WTC11 (cell line): ENCODE results near the gene EDIL3. TPM values are rescaled to one million over a fixed set of nuclear protein-coding genes. Genes with fewer than 3 reads are reported as not detected.

ENCODE experiments used
- ATAC-seq: fragments of 200-7000 bp; cut with Tn5 transposase; 2 replicates; pipeline ENCODE4 v1.10.0; 2021; ENCODE audit warnings: mild to moderate bottlenecking, moderate library complexity
- CTCF ChIA-PET: fragments of 300-600 bp; sonication (Branson Sonifier 250); formaldehyde crosslinking; loops from one replicate; lab custom pipeline; 2021; ENCODE audit warnings: antibody characterized with exemption; lab: Charles Lee
- POLR2A ChIA-PET: fragments of 350-600 bp; sonication (Branson Sonifier 250); formaldehyde crosslinking; loops from one replicate; lab custom pipeline; 2021; ENCODE audit warnings: antibody characterized with exemption; lab: Charles Lee
- DNase-seq: peaks from one replicate; pipeline ENCODE4 v3.0.0; 2021; ENCODE audit warnings: low spot score
- H3K27ac Mint-ChIP-seq: 2 replicates; pipeline ENCODE4 v1.8.0; 2021; ENCODE audit warnings: mixed read lengths
- H3K27me3 Mint-ChIP-seq: 2 replicates; pipeline ENCODE4 v1.8.0; 2021; ENCODE audit warnings: low read depth, mild to moderate bottlenecking, moderate library complexity, mixed read lengths
- H3K36me3 Mint-ChIP-seq: 2 replicates; pipeline ENCODE4 v1.8.0; 2021; ENCODE audit warnings: mixed read lengths
- H3K4me1 Mint-ChIP-seq: 2 replicates; pipeline ENCODE4 v1.8.0; 2022; ENCODE audit warnings: mixed read lengths
- H3K4me3 Mint-ChIP-seq: 2 replicates; pipeline ENCODE4 v1.8.0; 2021; ENCODE audit warnings: mild to moderate bottlenecking, moderate library complexity, mixed read lengths
- H3K9me3 Mint-ChIP-seq: 2 replicates; pipeline ENCODE4 v1.8.0; 2021; ENCODE audit warnings: mixed read lengths
- CBFB ChIP-seq: sonication (generic); formaldehyde crosslinking; IDR thresholded peaks from 2 replicates; pipeline ENCODE4 v1.8.1; 2022; ENCODE audit warnings: mild to moderate bottlenecking, low read depth, missing genetic modification reagents
- CREM ChIP-seq: sonication (generic); formaldehyde crosslinking; IDR thresholded peaks from 2 replicates; pipeline ENCODE4 v1.8.1; 2022; ENCODE audit warnings: mild to moderate bottlenecking, missing genetic modification reagents, moderate library complexity
- CTCF ChIP-seq: fragments of 200-600 bp; IDR thresholded peaks from 2 replicates; pipeline ENCODE4 v1.8.0; 2022; ENCODE audit warnings: antibody characterized with exemption
- ERG ChIP-seq: fragments of 250-450 bp; sonication (Bioruptor Pico); IDR thresholded peaks from 2 replicates; pipeline ENCODE4 v1.8.0; 2021; ENCODE audit warnings: mild to moderate bottlenecking
- FOXP1 ChIP-seq: sonication (generic); formaldehyde crosslinking; IDR thresholded peaks from 2 replicates; pipeline ENCODE4 v1.8.0; 2022; ENCODE audit warnings: missing genetic modification reagents, mild to moderate bottlenecking, moderate library complexity, borderline replicate concordance
- GABPB1 ChIP-seq: sonication (generic); formaldehyde crosslinking; IDR thresholded peaks from 2 replicates; pipeline ENCODE4 v1.8.1; 2023; ENCODE audit warnings: mild to moderate bottlenecking, missing genetic modification reagents
- HMGXB4 ChIP-seq: sonication (generic); formaldehyde crosslinking; IDR thresholded peaks from 2 replicates; pipeline ENCODE4 v1.8.1; 2023; ENCODE audit warnings: mild to moderate bottlenecking, moderate library complexity, missing genetic modification reagents
- IRF1 ChIP-seq: sonication (generic); formaldehyde crosslinking; IDR thresholded peaks from 2 replicates; pipeline ENCODE4 v1.8.0; 2023; ENCODE audit warnings: missing genetic modification reagents
- OVOL2 ChIP-seq: fragments of 250-450 bp; sonication (Bioruptor Pico); IDR thresholded peaks from 2 replicates; pipeline ENCODE4 v1.9.0; 2021; ENCODE audit warnings: mild to moderate bottlenecking, borderline replicate concordance
- PREB ChIP-seq: sonication (generic); formaldehyde crosslinking; IDR thresholded peaks from 2 replicates; pipeline ENCODE4 v1.8.1; 2022; ENCODE audit warnings: mild to moderate bottlenecking, missing genetic modification reagents, moderate library complexity, borderline replicate concordance
- SMAD4 ChIP-seq: sonication (generic); formaldehyde crosslinking; IDR thresholded peaks from 2 replicates; pipeline ENCODE4 v1.8.0; 2022; ENCODE audit warnings: mild to moderate bottlenecking, missing genetic modification reagents
- ZBTB21 ChIP-seq: sonication (generic); formaldehyde crosslinking; IDR thresholded peaks from 2 replicates; pipeline ENCODE4 v1.8.1; 2023; ENCODE audit warnings: mild to moderate bottlenecking, missing genetic modification reagents, borderline replicate concordance
- ZNF232 ChIP-seq: sonication (generic); formaldehyde crosslinking; IDR thresholded peaks from 2 replicates; pipeline ENCODE4 v1.8.0; 2022; ENCODE audit warnings: mild to moderate bottlenecking, missing genetic modification reagents
- ZNF423 ChIP-seq: fragments of 250-450 bp; sonication (Bioruptor Pico); IDR thresholded peaks from 2 replicates; pipeline ENCODE4 v2.1.2; 2022; ENCODE audit warnings: mild to moderate bottlenecking, moderate library complexity
- ZNF512 ChIP-seq: sonication (generic); formaldehyde crosslinking; IDR thresholded peaks from 2 replicates; pipeline ENCODE4 v1.8.1; 2022; ENCODE audit warnings: missing genetic modification reagents, borderline replicate concordance
- total RNA-seq: library from RNA; stranded (reverse); gene quantifications from 3 replicates; pipeline ENCODE4 v1.2.3, GENCODE V29; 2021

Gene EDIL3
- total RNA-seq, 1 experiment from 2014 or later = 48.3 TPM

- Mint-ChIP-seq H3K27ac (no peak overlapping the region), H3K9me3 (no peaks in the 10 kb centered on the region)
- CTCF ChIA-PET = no interaction called here
These were observed 393.0 kb downstream of the EDIL3 start for GRCh38 chr5:83991566-83992224.

GRCh38 chr5:83988293-83988685 is 396.4 kb downstream of the EDIL3 start:
- DNase-seq = no peak
- CTCF ChIA-PET = no interaction called here
- Mint-ChIP-seq H3K27me3 (no peaks in the 10 kb centered on the region), H3K4me3 (no peak overlapping the region), H3K9me3 (no peaks in the 10 kb centered on the region), H3K36me3 (no peaks in the 10 kb centered on the region), H3K4me1 (peaks cover 16% of the 10 kb centered on the region), H3K27ac (no peak overlapping the region)
- no peak for ATAC-seq
- TF ChIP-seq OVOL2 (CRISPR knock-in tag) = no peak
- TF ChIP-seq SMAD4 = no peak
- no peak for TF ChIP-seq ZNF232 (CRISPR knock-in tag)
- no peak for TF ChIP-seq GABPB1 (CRISPR knock-in tag)
- TF ChIP-seq ZBTB21 = no peak
- no peak for TF ChIP-seq ZNF512 (CRISPR knock-in tag)
- no peak for TF ChIP-seq PREB (CRISPR knock-in tag)
- TF ChIP-seq CTCF = no peak
- TF ChIP-seq ERG (CRISPR knock-in tag) = no peak
- POLR2A ChIA-PET = no interaction called here

More at GRCh38 chr5:83991566-83992224, 393.0 kb downstream of the EDIL3 start:
- Mint-ChIP-seq H3K27me3 (no peaks in the 10 kb centered on the region), H3K4me1 (peaks cover 14% of the 10 kb centered on the region), H3K36me3 (no peaks in the 10 kb centered on the region), H3K4me3 (no peak overlapping the region)
- TF ChIP-seq IRF1 (CRISPR knock-in tag) = no peak
- ATAC-seq = no peak
- POLR2A ChIA-PET = no interaction called here
- no peak for DNase-seq

- Mint-ChIP-seq H3K4me3 (no peak overlapping the region), H3K36me3 (no peaks in the 10 kb centered on the region), H3K27me3 (no peaks in the 10 kb centered on the region), H3K27ac (no peak overlapping the region), H3K4me1 (peaks cover 16% of the 10 kb centered on the region), H3K9me3 (no peaks in the 10 kb centered on the region)
- ChIA-PET CTCF (no interaction called here), POLR2A (no interaction called here)
- DNase-seq (no peak), ATAC-seq (no peak)
- TF ChIP-seq FOXP1 (CRISPR knock-in tag) (no peak), GABPB1 (CRISPR knock-in tag) (no peak), ZNF423 (CRISPR knock-in tag) (no peak), ZNF512 (CRISPR knock-in tag) (no peak), CBFB (CRISPR knock-in tag) (no peak), CREM (no peak), HMGXB4 (CRISPR knock-in tag) (no peak)
These were observed 397.0 kb downstream of the EDIL3 start for GRCh38 chr5:83987513-83988292.
